Endothelial cell of umbilical vein (primary cell): ENCODE results near the gene NELFE. TPM values are rescaled to one million over a fixed set of nuclear protein-coding genes. Genes with fewer than 3 reads are reported as not detected.

Source experiments
- BruUV-seq: library from RNA; stranded (reverse); fragments of 400-500 nt; replicated peaks from 2 replicates; lab custom pipeline; 2021; lab: Mats Ljungman, UMichigan
- CTCF ChIA-PET: fragments of 300-600, 350-600 bp; sonication (Branson Sonifier 250); formaldehyde crosslinking; loops from one replicate; lab custom pipeline; 2021; ENCODE audit warnings: antibody characterized with exemption, inconsistent platforms; lab: Charles Lee
- POLR2A ChIA-PET: fragments of 300-600, 350-600 bp; sonication (Branson Sonifier 250); formaldehyde crosslinking; loops from one replicate; lab custom pipeline; 2021; ENCODE audit warnings: antibody characterized with exemption, inconsistent platforms; lab: Charles Lee
- DNase-seq: peaks from one replicate; pipeline ENCODE4 v3.0.0-alpha.2; 2011; ENCODE audit warnings: low read depth, low spot score
- FAIRE-seq: peaks from 2 replicates; lab custom pipeline; 2011; peaks lifted over from hg19 to GRCh38; lab: Jason Lieb, UNC
- H2AFZ ChIP-seq: 2 replicates; pipeline ENCODE4 v1.6.0; 2012; ENCODE audit warnings: low read depth, low read length, control low read depth, inconsistent platforms
- H3K27ac ChIP-seq: 2 replicates; pipeline ENCODE4 v1.5.1; 2011; ENCODE audit warnings: low read depth, mild to moderate bottlenecking, control low read depth, low read length, moderate library complexity; ENCODE audit not compliant: insufficient read depth
- H3K27me3 ChIP-seq, 2 experiments: 2 replicates each; pipeline versions ENCODE4 v1.6.0 to v1.6.1; 2011; ENCODE audit warnings: low read length in 2 of 2, mixed read lengths in 1 of 2; ENCODE audit not compliant: control insufficient read depth in 2 of 2, insufficient read depth in 2 of 2
- H3K36me3 ChIP-seq, 2 experiments: 2 replicates in 1 of 2; 3 replicates in 1 of 2; pipeline ENCODE4 v1.5.1; 2011; ENCODE audit warnings: low read length in 2 of 2, mild to moderate bottlenecking in 1 of 2, moderate library complexity in 1 of 2; ENCODE audit not compliant: control insufficient read depth in 2 of 2, insufficient read depth in 2 of 2; ENCODE audit errors: extremely low read depth in 1 of 2
- H3K4me1 ChIP-seq: 3 replicates; pipeline ENCODE4 v1.5.1; 2011; ENCODE audit warnings: mild to moderate bottlenecking, low read length; ENCODE audit not compliant: control insufficient read depth, insufficient read depth; ENCODE audit errors: extremely low read depth
- H3K4me2 ChIP-seq: 2 replicates; pipeline ENCODE4 v1.6.1; 2011; ENCODE audit warnings: low read length, control low read depth, mixed read lengths; ENCODE audit not compliant: insufficient read depth
- H3K4me3 ChIP-seq, 3 experiments: fragments of 200-600 bp in 1 of 3; sonication (generic), shearing (Covaris generic) in 1 of 3; replicated peaks in 1 of 3; 2 replicates each; pipeline ENCODE4 v1.5.1; 2011 to 2016; ENCODE audit warnings: control low read depth in 3 of 3, low read length in 3 of 3, mild to moderate bottlenecking in 2 of 3, inconsistent platforms in 1 of 3, low read depth in 1 of 3, moderate library complexity in 1 of 3; ENCODE audit not compliant: insufficient read depth in 1 of 3
- H3K79me2 ChIP-seq: 2 replicates; pipeline ENCODE4 v1.6.0; 2012; ENCODE audit warnings: low read length, inconsistent platforms; ENCODE audit not compliant: control insufficient read depth, insufficient read depth
- H3K9ac ChIP-seq: replicated peaks from 2 replicates; pipeline ENCODE3; 2011; ENCODE audit warnings: low read length, control low read depth; ENCODE audit not compliant: insufficient read depth; ENCODE audit errors: extremely low read depth
- H3K9me1 ChIP-seq: replicated peaks from 3 replicates; pipeline ENCODE4 v1.6.0; 2011; ENCODE audit warnings: mild to moderate bottlenecking, low read length; ENCODE audit not compliant: control insufficient read depth, insufficient read depth; ENCODE audit errors: extremely low read depth
- H3K9me3 ChIP-seq: replicated peaks from 2 replicates; pipeline ENCODE4 v1.5.1; 2012; ENCODE audit warnings: low read length, inconsistent platforms; ENCODE audit not compliant: control insufficient read depth, insufficient read depth
- H4K20me1 ChIP-seq: replicated peaks from 2 replicates; pipeline ENCODE3; 2011; ENCODE audit warnings: mild to moderate bottlenecking, low read length; ENCODE audit not compliant: control insufficient read depth, insufficient read depth; ENCODE audit errors: extremely low read depth
- EZH2 ChIP-seq: IDR thresholded peaks from 2 replicates; pipeline ENCODE4 v1.6.1; 2012; ENCODE audit warnings: borderline replicate concordance, low read depth, mild to moderate bottlenecking, moderate library complexity, low read length, inconsistent platforms; ENCODE audit not compliant: severe bottlenecking
- FOS ChIP-seq: IDR thresholded peaks from 2 replicates; pipeline ENCODE4 v1.6.1; 2011; ENCODE audit warnings: mild to moderate bottlenecking, low read length, moderate library complexity, borderline replicate concordance; ENCODE audit not compliant: insufficient read depth
- GATA2 ChIP-seq: IDR thresholded peaks from 2 replicates; pipeline ENCODE4 v1.7.0; 2011; ENCODE audit warnings: low read depth, mild to moderate bottlenecking, moderate library complexity, mixed read lengths, low read length; ENCODE audit not compliant: insufficient read length, insufficient read depth
- JUN ChIP-seq: IDR thresholded peaks from 2 replicates; pipeline ENCODE4 v1.6.1; 2011; ENCODE audit warnings: borderline replicate concordance, low read depth; ENCODE audit not compliant: insufficient read length, insufficient read depth
- MAX ChIP-seq: IDR thresholded peaks from 2 replicates; pipeline ENCODE4 v1.6.1; 2011; ENCODE audit not compliant: insufficient read depth, insufficient read length
- MYC ChIP-seq: IDR thresholded peaks from one replicate; pipeline ENCODE4 v1.6.1; 2011; ENCODE audit warnings: mild to moderate bottlenecking, low read depth, low read length
- POLR2A ChIP-seq: IDR thresholded peaks from 2 replicates; pipeline ENCODE4 v1.6.1; 2012; ENCODE audit warnings: low read depth, mild to moderate bottlenecking, control low read depth, low read length
- POLR2AphosphoS5 ChIP-seq: IDR thresholded peaks from 2 replicates; pipeline ENCODE4 v1.6.1; 2012; ENCODE audit warnings: low read depth, mild to moderate bottlenecking, control low read depth, low read length, moderate library complexity; ENCODE audit not compliant: insufficient read depth
- dilution Hi-C: fragments of 300-500 bp; cut with MboI; formaldehyde crosslinking; loops from one replicate; pipeline ENCODE4 v1.15.0; 2019; ENCODE audit warnings: low sequenced_read_pairs; ENCODE audit not compliant: extremely low pct_ligation_motif_present
- intact Hi-C: fragments of 100-400 bp; cut with micrococcal nuclease; formaldehyde crosslinking; loops from one replicate; pipeline ENCODE4 v1.10.0; 2022
- polyA plus RNA-seq, 4 experiments: library from polyadenylated mRNA; depleted of rRNA in 3 of 4; stranded (reverse) in 3 of 4; unstranded in 1 of 4; fragments of >200 nt; gene quantifications; 2 replicates each; pipeline versions ENCODE4 v1.2.1 to v1.2.3, GENCODE V29; 2011 to 2012; ENCODE audit warnings: missing spikeins in 1 of 4
- total RNA-seq: library from RNA; stranded (reverse); gene quantifications from 2 replicates; pipeline ENCODE4 v1.2.3, GENCODE V29; 2021
- TF ChIP-seq, protein P1 (sequence below), 2 donors: IDR thresholded peaks; 1 replicate in 1 of 2; 2 replicates in 1 of 2; pipeline ENCODE4 v1.5.1; 2011; ENCODE audit warnings: low read length in 2 of 2, mild to moderate bottlenecking in 2 of 2, moderate library complexity in 2 of 2, control low read depth in 1 of 2, inconsistent platforms in 1 of 2, low read depth in 1 of 2; ENCODE audit not compliant: insufficient read depth in 1 of 2; ENCODE audit errors: extremely low read depth in 1 of 2

The NELFE gene
- total and polyA plus RNA-seq, 2 donors (not counting 3 experiments of a cell fraction or from before 2014, with no cell fraction given): 55.8 to 68.5 TPM

DNA sequence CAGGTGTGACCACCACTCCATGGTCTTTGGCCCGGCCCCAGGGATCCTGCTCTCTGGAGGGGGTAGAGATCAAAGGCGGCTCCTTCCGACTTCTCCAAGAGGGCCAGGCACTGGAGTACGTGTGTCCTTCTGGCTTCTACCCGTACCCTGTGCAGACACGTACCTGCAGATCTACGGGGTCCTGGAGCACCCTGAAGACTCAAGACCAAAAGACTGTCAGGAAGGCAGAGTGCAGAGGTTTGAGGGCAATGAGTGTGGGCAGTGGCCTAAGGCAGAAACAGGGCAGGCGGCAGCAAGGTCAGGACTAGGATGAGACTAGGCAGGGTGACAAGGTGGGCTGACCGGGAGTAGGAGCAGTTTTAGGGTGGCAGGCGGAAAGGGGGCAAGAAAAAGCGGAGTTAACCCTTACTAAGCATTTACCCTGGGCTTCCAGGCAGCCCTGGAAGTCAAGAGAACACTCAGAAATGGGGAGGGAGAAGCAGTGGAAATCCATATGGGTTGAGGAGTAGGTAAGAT, 12.3 kb downstream of the NELFE start:
- TF ChIP-seq JUN (no peak), POLR2A (no peak), EZH2 (no peak), POLR2AphosphoS5 (no peak), MAX (no peak), FOS (no peak), GATA2 (no peak), MYC (no peak)
- TF ChIP-seq, protein P1, sequence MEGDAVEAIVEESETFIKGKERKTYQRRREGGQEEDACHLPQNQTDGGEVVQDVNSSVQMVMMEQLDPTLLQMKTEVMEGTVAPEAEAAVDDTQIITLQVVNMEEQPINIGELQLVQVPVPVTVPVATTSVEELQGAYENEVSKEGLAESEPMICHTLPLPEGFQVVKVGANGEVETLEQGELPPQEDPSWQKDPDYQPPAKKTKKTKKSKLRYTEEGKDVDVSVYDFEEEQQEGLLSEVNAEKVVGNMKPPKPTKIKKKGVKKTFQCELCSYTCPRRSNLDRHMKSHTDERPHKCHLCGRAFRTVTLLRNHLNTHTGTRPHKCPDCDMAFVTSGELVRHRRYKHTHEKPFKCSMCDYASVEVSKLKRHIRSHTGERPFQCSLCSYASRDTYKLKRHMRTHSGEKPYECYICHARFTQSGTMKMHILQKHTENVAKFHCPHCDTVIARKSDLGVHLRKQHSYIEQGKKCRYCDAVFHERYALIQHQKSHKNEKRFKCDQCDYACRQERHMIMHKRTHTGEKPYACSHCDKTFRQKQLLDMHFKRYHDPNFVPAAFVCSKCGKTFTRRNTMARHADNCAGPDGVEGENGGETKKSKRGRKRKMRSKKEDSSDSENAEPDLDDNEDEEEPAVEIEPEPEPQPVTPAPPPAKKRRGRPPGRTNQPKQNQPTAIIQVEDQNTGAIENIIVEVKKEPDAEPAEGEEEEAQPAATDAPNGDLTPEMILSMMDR (IDR thresholded peaks at IDR 0.05; ENCODE audit: extremely low read depth in 1 of 2, insufficient read depth in 1 of 2, low read depth in 1 of 2, low read length in 2 of 2): no peak
- intact Hi-C loops (no loop called here), dilution Hi-C loops (no loop called here)
- no TSS peak for BruUV-seq
- no peak overlapping the region for H3K27ac ChIP-seq
- POLR2A ChIA-PET: no interaction called here
- CTCF ChIA-PET: interaction anchor here (1.0 to 1.4 kb wide), 2 partner anchors 40 to 44 kb away, joined by 3 to 4 read pairs; partner anchors contain the start of gene ZBTB12
- H3K9me3 ChIP-seq: no peaks in the 10 kb centered on the region
- H3K9me1 ChIP-seq: no peaks in the 10 kb centered on the region
- no peaks in the 10 kb centered on the region for H4K20me1 ChIP-seq
- peaks cover 0 to 11% of the 10 kb centered on the region in 2 experiments for H3K27me3 ChIP-seq
- H3K4me2 ChIP-seq: no peak overlapping the region
- H3K36me3 ChIP-seq: peaks cover 2 to 4% of the 10 kb centered on the region in 2 experiments
- H2AFZ ChIP-seq: no peak overlapping the region
- H3K79me2 ChIP-seq: no peaks in the 10 kb centered on the region
- no peak overlapping the region for H3K9ac ChIP-seq
- peaks cover 3% of the 10 kb centered on the region for H3K4me1 ChIP-seq
- no peak overlapping the region for H3K4me3 ChIP-seq
- DNase-seq (no peak), FAIRE-seq (no peak)
